GM21390 (cell line): ENCODE results near the gene CCDC196.

Experiments used
- ATAC-seq: cut with Tn5 transposase; IDR thresholded peaks from one replicate; pipeline ENCODE4 v1.9.1; 2021; ENCODE audit not compliant: unreplicated experiment

The CCDC196 gene, protein sequence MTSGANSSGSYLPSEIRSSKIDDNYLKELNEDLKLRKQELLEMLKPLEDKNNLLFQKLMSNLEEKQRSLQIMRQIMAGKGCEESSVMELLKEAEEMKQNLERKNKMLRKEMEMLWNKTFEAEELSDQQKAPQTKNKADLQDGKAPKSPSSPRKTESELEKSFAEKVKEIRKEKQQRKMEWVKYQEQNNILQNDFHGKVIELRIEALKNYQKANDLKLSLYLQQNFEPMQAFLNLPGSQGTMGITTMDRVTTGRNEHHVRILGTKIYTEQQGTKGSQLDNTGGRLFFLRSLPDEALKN

DNA sequence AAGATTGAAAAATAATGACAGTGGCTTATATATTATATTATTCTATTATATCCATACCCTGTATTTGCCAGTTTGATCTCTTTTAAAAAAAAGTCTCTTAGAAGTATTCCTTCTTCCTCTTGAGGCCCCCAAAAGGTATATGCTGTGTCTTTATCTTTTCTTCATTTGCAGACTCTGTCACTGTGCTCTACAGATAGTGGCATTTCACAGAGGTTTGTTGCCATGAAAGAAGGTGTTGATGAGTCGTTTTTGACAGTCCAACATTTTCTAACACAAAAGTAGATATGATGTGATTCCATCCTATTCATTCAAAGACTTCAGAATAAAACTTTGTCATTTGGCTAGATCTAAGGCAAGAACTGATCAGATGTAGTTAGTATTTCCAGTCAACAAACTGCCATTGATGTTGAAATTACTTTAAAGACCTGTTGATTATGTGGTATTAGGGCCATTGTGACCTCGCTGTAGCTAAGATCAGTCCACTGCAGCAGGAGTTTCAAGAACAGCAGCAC, at the start of gene CCDC196:
TSS of gene CCDC196 (plus strand) at position 462 of the 512 bp plus-strand sequence. CDS start 132 bp downstream, outside the sequence.
- no peak for ATAC-seq

DNA sequence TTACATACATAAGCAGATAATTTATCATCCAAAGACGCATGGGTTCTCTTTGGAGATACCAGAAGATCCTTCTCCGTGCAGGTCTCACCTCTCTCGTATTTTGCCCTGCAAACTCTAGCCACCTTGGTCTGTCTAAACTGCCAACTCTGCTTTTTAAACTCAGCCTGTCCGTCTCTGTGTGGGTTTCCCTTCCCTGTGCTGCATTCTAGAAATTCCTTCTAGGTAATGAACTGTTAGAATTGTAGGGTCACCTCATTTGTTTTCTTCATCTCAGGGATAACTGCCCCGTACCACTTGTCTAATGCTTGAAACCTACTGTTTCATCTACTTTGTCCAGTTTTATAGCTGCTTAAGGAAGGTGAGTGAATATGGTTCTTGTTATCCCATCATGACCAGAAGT, 45.4 kb upstream of the CCDC196 start:
- no peak for ATAC-seq

DNA sequence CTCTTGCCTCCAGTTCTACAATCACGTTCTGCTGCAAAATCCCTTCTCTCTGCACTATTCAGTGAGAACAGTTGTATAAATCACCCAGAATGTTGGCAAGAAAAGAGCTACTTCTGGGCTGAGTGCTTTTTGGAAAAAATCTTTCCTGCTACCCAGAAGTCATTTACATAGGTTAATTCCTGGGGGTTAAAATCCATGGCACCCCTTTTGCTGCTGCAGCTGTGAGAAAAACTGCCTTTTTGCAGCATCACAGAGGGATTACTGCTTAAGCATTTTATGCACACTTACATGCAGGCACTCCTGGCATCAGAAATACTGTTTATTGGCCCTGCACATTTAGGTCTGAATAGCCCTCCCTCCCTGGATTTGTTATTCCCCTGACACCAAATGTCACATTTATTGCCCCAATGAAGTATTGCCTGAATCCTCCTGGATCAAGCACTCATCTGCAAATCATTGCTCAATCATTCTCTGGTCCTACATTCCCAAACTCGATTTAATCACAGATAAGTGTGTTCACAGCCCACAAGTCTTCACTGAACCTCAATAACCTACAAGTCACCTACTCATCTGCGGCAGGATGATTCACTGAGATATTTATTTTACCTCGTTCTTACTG, 43.1 kb upstream of the CCDC196 start:
- no peak for ATAC-seq

DNA sequence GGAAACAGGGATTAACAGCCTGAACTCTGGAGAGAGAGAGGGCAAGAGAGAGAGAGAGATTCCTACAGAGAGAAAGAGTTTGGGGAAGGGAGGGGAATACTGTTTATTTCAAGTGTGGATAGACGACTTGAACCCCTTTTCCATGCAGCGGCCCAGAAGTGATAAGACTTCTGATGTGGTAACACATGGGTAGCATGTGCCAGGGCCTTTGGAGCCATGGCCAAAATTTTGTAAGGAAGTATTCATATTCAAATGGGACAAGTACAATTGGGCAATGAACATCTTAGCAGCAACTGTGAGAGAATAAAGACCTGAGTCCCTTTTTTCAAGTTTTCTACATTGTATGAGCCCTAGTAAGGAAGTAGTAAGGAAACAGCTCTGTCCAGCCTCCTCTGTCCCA, 42.4 kb upstream of the CCDC196 start:
- no peak for ATAC-seq

DNA sequence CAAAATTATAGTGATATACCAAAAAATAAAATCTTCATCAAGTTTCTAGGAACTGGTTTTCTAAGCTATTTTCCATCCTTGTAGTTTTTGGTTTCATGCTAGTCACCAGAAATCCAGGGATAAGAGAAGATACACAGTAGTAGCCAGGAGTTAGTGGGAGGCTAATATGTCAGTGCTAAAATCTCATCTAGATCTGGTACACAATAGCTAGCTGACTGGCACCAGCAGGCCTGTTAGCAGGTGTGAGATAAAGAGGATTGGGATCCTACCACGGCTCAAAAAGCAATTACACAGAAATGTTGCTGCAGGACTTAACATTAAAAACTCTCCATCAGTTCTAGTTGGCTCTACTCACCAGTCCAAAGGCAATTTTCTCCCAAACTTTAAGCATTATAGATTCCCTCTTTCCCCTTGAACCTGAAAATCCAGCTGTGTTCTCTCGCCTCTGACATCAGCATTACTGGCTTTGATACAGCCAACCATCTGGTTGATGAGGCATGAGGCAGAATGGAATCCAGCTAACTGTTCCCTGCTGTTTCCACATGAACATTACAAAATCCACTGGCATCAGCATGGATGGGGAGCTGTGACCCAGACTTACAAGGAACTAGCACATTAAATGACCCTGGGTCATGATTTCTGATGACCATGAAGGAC, 41.8 kb upstream of the CCDC196 start:
- ATAC-seq: no peak

DNA sequence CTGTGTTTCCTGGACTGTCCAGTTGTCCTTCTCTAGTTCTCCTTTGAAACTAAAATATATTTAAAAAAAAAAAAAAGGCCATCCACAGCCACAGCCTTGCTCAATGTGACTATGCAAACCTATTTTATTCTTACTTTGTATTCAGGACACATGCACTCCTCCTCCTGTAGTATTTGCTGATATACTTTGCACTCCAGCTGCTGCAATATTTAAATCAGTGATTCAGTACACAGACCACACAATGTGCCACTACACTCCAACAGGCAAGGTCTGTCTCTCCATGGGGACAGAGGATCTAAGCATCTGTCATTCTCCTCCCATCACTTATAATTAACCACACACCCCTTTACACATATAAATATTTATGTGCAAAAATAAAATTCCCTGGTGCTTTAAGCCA, 40.2 kb upstream of the CCDC196 start:
- no peak for ATAC-seq

DNA sequence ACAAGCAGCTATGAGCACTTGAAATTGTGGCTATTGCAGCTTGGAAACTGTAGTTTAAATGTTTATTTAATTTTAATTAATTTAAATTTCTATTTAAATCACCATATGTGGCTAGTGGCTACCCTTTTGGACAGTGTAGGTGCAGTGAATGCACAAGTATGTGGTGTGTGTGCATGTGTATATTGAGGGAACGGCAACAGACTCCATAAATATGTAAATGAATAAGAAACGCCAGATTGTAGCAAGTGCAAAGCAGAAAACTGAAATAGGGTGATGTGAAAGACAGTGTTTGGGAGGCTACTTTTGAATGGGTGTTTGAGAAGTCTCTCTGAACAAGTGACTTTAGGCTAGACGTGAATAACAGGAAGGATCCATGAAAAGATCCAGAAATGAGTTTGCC, 32.7 kb upstream of the CCDC196 start:
- no peak for ATAC-seq

DNA sequence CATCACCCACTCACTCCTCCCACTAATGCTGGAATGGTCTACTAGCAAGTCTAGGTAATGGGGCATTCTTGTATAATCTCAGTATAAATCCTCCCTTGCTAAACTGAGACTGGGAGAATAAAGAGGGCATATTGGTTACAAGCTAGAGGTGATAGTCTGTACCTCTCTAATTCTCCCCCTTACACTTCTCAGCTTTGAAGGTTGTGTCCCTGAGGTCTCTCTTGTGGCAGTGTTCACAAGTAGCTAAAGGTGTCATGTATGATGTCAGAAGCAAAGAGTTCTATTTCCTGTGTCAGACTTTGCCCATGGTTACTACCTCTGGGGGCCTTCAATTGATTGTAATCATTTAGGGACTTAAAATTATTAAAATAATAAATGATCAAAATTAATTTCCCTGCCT, 26.6 kb upstream of the CCDC196 start:
- ATAC-seq: no peak

DNA sequence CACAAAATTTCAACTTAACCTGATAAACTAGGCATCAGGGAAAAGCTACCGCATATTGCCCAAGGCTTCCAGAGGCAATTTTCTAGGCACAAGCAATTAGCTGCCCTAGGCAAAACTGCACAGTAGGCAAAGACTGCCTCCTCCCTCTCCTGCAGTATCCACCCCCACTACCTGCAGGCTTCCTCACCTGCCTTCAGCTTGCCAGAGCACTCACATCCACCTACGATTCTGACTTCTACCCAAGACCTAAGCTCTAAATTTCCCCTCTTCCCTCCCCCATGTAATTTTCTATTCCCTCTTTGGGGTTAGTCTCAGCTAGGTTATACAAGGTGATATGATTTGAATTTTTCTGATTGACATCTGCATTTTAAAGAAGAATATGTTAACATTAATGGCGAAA, 21.9 kb upstream of the CCDC196 start:
- ATAC-seq: no peak

DNA sequence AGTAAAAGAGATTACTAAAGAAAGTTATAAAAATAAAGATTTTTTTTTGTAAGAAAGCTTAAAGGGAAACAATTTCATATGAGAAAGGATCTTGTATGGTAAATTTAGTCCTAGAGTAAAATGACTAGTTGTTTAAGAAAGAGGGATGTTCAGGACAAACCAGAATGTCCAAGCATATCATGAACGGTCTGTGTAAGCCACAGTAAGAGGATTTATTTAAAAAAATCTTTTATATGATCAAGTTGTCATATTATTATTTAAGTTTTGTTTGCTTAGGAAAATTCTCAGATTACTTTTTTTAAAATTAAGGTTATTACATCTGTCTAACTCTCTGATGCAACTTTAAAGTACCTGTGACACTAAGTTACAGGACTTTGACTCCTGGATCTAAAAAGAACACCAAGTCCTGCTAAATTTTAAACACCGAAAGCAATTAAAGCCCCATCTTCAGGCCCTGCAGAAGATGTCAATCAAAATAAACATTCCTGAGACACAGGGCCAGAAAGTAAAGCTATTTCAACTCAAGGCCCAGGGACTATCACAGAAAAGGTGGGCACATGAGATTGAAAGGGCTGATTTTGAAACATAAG, 17.3 kb upstream of the CCDC196 start:
- ATAC-seq: no peak

DNA sequence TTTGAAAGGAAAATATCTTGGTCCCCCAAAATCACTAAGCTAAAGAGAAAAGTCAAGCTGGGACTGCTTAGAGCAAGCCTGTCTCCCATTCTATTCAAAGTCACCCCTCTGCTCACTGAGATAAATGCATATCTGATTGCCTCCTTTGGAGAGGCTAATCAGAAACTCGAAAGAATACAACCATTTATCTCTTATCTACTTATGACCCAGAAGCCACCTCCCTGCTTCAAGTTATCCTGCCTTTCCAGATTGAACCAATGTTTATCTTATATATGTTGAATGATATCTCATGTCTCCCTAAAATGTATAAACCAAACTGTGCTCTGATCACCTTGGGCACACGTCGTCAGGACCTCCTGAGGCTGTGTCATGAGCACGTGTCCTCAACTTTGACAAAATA, 14.6 kb upstream of the CCDC196 start:
- ATAC-seq: no peak

DNA sequence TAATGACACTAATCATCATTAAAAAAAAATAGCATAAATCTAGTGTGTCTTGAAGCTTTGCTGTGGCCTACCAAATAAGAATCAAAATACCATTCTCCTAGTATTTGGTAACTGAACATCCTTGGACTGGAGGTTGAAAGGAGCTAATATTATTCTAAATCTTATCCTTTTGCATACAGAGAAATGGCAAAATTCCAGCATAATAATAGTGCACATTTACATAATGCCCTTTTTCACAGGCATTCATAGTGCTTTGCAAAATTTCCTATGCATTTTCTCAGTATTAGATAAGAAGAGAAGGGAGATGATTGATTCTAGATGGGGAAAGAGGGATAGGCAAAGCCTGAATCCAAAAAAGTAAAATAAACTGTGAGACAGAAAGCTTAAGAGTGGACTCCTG, 13.9 kb upstream of the CCDC196 start:
- no peak for ATAC-seq

DNA sequence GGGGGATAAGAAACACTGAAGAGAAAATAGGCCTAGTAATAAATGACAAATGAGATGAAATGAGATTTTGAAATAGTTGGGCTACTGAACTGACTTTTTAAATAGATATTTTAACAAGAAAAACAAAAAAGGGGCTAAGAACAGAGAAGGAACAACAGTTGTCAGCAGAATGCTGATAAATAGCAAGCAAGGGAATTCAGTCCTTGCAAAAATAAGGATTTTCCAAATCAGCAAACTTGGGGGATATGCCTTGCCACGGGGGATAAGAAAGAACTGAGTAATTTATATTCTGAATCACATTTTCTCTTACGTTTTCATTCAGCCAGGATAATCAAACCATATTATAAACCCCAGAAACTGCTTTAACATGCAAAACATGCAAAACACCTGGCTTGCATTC, 12.9 kb upstream of the CCDC196 start:
- no peak for ATAC-seq

DNA sequence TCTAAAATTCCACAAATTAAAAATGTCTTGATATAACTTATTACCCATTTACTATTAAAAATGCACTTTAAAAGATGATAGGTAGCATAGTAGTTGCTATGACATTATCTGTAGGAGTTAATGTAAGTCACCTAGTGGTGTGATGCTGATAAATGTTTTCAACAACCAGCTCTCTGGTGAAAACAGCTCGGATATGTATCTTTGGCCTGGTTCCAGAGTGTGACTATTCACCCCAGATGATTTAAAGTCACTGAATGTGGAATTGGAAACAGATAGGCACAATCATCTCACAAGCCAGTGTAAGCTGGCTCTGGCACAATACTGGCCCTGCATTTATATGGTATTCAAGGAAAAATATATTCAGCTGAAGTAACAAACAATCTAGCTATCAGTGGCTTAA, 9.2 kb upstream of the CCDC196 start:
- no peak for ATAC-seq

DNA sequence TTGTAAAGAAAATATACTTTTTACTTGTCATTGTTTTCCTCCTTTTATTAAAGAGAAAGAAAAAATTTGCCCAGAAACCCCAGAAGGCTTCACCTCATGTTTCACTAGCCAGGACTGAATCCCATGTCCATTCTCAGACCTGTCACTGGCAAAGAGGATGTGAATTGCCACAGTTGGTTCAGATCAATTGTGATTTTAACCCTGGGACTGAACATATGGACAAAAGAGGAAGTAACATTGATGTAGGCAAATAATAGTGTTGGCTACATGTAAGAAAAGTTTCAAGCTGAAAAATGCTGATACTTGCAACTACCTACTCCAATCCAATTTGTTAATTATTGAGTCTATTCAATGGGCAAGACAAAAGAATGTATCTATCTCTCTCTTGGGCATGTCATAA, 8.6 kb upstream of the CCDC196 start:
- ATAC-seq: no peak

DNA sequence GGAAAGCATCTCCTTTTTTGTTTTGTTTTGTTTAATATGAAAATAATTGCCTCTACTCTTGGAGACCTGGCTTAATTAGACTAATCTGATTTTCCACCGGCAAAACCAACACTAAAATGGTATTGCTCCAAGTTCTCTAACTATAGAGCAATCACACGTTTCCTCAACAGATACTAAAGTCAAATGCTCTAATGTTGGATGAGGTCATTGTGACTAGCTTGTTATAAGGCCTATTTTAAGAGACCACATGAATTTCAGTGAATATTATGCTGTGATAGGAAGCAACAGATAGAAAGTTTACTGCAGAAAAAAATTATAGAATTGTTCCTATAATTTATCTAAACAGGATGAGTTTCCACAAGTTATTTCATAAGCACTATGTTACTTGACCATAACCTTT, 3.3 kb upstream of the CCDC196 start:
- no peak for ATAC-seq

DNA sequence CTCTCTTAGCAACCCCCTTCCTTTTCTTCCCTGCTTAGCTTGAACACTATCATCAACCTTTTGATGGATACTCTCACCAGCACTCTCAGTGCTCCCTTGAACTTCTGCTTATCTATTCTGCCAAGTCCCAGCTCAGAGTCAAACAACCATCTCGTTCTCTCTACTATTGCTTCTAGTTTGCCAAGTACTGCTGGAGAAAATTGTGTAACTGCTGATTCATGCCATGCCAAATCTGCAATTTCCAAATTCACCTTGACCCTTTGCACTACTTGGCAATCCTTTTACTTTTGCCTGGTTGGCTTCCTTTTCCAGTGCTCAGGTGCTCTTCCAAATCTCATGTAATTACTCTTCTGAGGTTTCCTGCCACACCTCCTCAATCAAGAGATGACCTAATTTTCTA, 2.8 kb upstream of the CCDC196 start:
- ATAC-seq: no peak

DNA sequence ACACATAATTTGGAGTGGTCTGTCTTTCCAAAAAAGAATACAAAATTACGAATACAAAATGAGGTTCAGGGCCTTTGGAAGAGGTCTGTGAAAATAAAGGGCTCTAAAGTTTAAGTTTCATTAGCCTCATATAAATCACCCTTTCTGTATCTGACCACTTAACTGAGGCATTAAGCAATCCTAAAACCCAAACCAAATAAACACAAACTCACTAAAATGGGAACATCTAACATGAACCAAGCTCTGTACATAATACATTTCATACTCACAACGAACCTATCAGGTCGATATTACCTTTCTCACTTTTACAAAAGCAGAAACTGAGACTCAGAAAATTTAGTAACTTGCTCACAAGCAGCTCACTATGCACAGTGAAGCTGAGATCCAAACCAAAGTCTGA, 1.1 kb upstream of the CCDC196 start:
- ATAC-seq: no peak

DNA sequence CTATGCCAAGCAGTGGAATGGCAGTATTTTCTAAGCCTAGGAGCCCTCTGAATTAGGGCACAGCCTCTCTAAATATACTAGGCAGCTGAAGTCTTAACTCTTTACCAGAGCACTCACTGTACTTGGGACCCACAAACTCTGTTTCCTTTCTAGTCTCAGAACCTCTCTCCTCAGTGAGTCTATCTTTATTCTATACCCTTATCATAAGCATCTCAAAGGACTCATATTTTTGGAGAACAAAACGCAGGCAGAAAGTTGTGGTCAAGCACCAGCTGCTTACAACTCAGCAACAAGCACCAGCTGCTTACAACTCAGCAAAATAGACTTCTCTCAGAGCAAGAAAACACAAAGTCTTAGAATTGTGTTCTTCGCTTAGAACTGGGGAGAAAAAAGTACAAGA, 993 bp downstream of the CCDC196 start:
- ATAC-seq: no peak

DNA sequence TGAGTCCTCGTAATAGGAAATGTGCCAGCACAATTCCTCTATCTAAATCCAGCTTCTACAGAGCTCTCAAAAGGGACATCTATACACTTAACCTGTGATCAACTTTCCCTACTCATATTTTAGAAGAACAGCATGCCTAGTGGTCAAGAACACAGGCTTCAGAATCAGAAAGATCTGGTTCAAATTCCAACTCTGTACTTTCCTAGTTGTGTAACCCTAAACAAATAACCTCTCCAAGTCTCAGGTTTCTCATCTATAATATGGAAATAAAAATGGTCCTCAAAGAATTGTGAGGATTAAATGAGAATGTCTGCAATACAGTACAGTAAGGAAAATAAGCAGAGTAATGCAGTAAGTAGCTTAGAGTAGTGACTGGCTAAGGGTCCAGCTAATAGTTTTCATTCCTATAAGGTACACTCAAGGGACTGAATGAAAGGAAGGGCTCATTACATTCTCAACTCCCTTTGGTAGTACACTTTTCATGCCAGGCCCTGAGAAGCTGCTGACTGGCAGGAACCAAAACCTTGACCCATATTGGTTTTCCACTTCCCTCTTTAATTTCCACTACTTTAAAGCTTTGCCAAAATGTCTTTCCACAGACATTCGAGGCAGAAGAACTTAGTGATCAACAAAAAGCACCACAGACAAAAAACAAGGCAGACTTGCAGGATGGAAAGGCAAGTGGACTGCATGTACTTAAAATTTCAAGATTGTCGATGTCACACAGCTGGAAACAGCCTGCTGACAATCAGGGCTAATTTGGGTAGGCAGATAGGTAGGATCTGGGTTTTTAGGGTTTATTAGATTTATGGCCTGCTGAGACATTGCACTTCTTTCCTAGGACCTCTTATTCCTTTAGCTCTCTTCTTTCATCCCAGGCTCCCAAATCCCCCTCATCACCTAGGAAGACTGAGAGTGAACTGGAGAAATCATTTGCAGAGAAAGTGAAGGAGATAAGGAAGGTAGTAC, 4.3 kb downstream of the CCDC196 start:
- no peak for ATAC-seq

DNA sequence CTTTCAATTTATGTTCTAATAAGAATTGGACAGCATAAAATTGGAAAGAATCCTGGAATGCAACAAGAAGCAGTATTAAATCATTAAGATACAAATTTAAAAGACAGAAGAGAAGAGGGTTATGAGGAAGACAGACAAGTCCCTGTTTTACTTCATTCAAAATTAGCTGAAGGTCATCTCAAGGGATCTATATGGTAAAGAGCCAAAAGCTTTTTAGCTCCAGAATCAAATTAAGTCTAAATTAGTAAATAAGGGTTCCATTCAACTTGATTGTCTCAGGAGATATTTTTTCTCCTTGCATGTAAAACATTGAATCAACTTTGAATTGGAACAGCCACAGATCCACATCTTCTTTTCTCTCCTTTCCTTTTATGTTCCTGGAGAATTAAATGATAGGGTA, 7.6 kb downstream of the CCDC196 start:
- ATAC-seq: no peak
